ENCODE data around the gene R3HDM2.

The R3HDM2 gene

DNA sequence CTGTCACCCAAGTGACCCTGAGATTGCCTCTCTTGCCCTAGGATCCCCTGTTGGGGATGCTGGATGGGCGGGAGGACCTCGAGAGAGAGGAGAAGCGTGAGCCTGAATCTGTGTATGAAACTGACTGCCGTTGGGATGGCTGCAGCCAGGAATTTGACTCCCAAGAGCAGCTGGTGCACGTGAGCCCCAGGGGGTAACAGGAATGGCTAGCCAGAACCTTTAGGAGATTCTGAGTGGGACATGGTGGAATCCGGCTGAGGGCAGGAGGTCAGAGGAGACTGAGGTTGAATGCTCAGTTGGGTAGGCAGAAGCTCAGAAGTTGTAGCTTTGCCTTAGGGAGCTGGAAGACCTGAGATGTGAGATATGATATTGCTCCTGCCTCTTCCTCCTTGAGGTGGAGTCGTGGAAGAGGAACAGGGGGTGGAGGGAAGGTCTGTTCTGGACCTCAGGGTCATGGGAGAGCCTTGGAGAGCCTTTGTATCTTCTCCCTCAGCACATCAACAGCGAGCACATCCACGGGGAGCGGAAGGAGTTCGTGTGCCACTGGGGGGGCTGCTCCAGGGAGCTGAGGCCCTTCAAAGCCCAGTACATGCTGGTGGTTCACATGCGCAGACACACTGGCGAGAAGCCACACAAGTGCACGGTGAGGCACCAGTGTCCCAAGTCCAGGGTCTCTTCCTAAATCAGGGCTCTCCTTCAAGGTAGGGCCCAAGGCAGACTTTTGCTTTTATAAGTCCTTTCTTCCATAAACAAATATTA is 35.1 kb upstream of the R3HDM2 start:
- no peak for DNase-seq

DNA sequence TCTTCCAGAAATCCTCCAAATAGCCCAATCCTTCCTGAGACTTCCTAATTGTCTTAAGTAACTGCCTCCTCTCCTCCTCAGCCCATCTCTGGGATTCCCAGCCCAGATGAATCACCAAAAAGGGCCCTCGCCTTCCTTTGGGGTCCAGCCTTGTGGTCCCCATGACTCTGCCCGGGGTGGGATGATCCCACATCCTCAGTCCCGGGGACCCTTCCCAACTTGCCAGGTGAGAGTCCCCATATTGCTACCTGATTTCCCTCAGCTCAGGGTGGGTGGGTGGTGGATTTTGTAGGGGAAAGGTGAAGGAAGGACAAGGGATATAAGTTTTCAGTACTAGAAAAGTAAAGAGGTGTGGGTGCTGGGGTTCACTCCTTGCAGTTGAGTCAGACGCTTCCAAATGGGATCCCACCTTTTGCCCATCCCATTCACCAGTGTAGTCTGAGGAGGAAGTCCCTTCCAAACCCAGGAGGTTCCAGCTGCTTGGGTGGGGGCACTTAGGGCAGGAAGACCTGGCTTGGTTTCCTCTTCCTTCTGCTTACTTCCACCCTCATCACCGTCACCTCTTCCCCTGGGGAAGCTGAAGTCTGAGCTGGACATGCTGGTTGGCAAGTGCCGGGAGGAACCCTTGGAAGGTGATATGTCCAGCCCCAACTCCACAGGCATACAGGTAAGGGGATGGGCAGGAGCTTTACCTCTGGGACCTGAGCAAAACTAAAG is 34.3 kb upstream of the R3HDM2 start:
- no peak for DNase-seq

DNA sequence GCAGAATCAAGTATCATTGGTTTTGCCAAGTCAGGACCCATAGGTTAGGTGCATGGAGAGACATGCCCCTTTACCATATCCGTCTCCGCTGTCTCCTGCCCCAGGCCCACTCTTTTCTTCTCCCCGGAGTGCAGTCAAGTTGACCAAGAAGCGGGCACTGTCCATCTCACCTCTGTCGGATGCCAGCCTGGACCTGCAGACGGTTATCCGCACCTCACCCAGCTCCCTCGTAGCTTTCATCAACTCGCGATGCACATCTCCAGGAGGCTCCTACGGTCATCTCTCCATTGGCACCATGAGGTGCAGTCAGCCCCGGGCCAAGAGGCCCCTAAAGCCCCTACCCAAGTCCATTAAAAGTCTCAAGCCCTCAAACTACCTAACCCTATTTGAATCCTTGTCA is 33.7 kb upstream of the R3HDM2 start:
- DNase-seq, result no peak

DNA sequence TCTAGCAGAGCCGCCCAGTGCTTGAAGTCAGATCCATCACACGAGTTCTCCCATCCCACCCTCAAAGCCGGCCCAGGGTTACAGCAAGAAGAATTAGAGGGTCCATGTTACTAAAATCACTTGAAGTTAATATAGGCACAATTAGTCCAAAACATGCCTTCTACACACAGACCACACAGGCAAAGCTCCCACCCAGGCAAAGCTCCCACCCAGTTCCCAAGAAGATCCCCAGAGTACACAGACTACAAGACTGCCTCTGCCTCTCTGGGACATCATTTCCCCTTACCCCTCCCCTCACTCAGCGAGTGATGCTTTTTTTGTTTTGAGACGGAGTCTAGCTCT is 32.0 kb upstream of the R3HDM2 start:
- no peak for DNase-seq

DNA sequence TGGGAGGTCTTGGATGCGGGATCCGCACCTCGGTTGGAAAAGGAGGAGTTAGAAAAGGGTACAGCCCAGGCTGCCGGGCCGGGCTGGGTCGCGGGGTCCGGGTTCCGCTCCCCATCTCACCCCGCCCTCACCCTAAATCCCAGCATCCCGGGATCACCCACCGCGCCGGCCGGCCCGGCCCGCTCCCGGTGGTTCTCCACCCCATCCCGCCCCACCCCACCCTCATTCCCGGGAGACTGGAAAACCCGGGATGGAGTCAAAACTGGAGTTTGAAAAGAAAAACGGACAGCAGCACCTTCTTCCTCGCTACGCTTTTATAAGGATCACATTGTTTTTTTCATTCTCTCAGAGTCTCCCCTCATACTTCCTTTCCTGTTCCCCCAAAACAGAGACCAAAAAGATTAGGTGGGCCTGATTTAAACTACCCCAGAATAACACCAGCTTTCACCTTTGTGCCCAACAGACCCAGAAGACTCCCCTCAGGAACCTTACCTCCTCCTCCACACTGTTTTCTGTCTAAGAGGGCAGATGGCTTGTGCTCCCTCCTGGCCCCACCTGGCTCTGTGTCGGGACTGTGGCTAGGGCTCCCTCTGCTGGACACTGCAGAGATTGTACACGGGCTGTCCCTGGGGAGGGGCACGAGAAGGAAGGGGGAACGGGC is 31.5 kb upstream of the R3HDM2 start:
- DNase-seq, result peak; percentile 95

DNA sequence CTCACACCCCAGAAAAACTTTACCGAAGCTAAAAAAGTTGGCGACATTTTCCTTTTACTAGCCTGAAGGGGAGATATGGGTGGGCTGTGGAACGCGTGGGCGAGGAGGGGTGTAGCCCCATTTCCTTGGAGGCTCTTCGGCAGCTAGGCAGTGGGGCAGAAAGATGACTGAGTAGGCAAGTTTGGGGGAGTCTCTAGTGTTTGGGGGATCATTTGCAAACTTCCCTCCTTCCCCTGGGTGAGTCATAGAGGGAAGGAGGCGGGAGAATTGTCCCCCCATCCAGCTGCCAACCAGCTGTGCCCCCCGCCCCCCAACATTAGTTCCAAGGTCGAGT is 31.0 kb upstream of the R3HDM2 start:
- no peak for DNase-seq

DNA sequence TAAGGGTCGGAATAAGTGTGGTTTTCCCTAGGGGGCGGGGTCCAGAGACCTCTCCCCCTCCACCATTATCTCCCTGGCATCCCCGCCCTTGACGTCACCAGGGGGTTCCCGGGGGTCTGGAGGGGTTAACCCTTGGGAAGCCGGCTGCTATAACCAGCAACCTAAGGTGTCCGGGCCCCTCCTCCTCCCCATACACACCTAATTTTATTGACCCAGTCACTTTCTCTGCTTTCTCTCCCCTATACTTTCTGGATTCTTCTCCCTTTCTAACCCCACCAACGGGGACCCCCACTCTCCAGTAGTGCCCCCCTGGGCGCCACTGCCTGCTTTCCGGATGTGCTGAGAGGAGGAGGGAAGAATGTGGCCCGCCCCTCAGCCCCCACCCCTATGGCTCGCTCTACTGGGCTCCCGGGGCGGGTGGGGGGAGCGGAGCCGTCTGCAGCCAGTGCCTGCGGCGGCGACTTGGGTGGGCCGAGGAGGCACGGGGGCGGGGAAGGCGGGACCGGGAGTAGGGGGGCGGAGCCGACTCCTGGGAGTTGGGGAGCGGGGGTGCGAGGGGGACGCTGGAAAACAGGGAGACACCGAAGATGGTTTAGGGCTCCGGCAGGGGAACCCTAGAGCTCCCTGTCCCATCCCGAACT is 30.6 kb upstream of the R3HDM2 start:
- DNase-seq, result peak; percentile 43

DNA sequence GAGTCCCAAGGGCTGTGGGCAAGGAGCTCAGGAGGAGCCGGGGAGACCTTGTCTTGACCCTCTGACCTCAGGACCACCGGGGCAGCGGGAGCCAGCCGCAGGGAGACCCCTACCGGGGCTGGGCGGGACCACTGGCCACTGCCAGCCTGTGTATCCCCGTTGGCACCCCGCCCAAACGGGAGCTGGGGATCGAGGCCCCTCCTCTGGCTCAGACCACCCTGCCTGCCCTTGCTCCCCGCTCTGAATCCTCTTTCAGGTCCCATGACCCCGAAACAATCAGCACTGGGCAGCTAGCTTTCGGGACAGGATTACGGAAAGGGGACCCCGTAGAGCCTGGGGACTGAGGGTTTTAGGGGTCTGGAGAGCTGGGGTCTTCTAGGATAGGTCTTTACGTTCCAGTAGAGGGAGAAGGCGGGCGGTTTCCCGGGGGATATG is 30.0 kb upstream of the R3HDM2 start:
- DNase-seq, result no peak

DNA sequence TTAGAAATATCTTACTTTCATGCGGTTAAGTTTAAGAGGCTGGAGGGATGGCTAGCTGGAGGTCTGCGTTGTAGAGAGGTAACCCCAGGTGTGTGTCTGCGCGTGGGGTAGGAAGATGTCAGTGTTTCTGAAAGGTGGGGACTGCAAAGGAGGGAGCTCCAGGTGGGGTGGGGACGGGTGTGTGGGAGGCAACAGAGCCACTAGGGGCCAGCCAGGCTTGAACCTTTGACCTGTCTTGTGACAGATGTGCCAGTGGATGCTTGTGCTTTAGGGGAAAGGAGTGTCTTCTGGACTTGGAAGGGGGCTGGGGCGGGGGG is 29.6 kb upstream of the R3HDM2 start:
- DNase-seq, result no peak

DNA sequence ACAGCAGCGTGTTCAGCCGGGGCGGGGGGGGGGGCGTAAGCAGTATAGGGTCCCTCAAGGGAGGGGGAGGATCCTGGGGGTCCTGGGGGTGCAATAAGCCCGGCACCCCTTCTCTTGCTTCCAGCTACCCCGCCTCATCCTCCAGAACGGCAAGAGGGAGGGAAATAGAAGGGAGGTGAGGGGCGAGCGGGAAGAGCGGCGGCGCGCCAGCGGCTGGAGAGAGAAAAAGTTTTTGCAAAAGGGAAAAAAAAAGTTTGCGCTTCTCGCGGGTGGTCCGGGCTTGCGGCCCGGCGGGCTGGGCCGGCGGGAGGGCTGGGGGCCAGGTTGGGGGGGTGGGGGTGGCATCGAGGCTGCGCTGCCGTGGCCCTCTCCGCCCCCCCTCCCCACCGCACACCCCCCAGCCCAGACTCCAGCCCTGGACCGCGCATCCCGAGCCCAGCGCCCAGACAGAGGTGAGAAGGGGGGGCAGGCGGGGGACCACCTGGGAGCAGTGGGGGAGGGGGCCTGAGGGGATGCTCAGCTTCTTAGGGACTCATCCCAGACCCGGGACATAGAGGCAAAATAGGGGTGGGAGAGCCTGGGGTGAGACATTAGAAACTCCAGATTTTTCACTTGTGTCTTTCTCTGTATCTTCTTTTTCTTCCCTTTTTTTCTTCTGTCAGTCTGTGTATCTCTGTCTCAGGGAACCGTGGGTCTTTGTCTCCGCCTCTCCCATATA is 29.1 kb upstream of the R3HDM2 start, which contains the start of gene GLI1:
TSS of gene GLI1 (plus strand) at position 36 of the 718 bp plus-strand sequence. CDS start 3,907 bp downstream, outside the sequence.
- DNase-seq, result no peak

DNA sequence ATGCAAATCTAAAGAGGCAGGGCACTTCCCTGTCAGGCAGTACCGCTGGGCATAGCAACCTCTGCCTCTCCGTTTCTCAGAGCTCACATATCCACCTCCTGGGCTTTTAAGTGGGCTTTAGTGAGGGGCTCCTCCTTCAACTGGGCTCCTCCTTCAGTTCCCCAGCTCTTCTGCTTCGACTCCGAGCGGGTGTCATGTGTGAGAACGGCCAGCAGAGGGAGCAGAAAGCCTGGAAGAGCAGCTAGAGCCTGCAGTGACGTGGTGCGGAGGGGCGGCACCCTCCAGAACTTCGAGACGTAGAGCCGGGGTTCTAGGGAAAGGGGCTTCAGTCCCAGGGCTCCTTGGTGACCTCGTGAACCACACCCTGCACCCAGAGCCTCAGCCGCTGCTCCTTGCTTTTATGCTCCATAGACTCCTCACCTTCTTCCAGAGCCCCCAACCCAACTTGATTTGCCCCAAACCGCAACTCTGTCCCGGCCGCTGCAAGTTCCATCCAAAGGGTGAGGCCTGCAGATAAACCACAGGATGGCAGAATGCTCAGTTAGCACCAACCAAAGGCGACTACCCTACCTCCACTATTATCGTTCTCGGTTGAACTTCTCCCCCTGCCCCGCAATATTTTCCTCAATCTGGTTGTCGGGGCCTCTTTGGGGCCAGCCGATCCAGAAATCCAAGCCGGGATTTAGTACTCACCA is 28.4 kb upstream of the R3HDM2 start:
- DNase-seq, result peak; percentile 87

DNA sequence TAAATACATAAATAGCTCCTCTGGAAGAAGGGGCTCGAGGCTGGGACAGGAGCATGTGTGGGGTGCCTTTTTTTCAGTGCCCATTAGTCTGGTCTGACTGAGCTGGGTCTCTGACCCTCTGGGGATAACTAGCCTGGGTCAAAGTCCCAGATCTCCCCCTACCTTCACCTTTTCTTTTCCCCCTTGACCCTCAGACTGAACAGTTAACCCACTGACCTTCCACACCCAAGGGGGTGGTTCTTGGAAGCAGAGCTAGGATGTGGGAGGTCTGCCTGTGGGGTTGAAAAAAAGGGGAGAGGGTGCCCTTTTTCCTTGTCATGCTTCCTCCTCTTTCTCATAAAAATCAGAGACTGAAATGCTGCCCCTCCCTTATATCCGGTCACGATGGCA is 27.8 kb upstream of the R3HDM2 start:
- DNase-seq, result no peak

DNA sequence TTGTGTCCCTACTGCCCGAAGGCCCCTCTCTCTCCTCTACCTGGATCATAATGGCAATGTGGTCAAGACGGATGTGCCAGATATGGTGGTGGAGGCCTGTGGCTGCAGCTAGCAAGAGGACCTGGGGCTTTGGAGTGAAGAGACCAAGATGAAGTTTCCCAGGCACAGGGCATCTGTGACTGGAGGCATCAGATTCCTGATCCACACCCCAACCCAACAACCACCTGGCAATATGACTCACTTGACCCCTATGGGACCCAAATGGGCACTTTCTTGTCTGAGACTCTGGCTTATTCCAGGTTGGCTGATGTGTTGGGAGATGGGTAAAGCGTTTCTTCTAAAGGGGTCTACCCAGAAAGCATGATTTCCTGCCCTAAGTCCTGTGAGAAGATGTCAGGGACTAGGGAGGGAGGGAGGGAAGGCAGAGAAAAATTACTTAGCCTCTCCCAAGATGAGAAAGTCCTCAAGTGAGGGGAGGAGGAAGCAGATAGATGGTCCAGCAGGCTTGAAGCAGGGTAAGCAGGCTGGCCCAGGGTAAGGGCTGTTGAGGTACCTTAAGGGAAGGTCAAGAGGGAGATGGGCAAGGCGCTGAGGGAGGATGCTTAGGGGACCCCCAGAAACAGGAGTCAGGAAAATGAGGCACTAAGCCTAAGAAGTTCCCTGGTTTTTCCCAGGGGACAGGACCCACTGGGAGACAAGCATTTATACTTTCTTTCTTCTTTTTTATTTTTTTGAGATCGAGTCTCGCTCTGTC is 26.1 kb upstream of the R3HDM2 start:
- no peak for DNase-seq

DNA sequence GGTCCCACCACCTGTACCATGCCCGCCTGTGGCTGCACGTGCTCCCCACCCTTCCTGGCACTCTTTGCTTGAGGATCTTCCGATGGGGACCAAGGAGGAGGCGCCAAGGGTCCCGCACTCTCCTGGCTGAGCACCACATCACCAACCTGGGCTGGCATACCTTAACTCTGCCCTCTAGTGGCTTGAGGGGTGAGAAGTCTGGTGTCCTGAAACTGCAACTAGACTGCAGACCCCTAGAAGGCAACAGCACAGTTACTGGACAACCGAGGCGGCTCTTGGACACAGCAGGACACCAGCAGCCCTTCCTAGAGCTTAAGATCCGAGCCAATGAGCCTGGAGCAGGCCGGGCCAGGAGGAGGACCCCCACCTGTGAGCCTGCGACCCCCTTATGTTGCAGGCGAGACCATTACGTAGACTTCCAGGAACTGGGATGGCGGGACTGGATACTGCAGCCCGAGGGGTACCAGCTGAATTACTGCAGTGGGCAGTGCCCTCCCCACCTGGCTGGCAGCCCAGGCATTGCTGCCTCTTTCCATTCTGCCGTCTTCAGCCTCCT is 25.4 kb upstream of the R3HDM2 start:
- peak; percentile 52 for DNase-seq

DNA sequence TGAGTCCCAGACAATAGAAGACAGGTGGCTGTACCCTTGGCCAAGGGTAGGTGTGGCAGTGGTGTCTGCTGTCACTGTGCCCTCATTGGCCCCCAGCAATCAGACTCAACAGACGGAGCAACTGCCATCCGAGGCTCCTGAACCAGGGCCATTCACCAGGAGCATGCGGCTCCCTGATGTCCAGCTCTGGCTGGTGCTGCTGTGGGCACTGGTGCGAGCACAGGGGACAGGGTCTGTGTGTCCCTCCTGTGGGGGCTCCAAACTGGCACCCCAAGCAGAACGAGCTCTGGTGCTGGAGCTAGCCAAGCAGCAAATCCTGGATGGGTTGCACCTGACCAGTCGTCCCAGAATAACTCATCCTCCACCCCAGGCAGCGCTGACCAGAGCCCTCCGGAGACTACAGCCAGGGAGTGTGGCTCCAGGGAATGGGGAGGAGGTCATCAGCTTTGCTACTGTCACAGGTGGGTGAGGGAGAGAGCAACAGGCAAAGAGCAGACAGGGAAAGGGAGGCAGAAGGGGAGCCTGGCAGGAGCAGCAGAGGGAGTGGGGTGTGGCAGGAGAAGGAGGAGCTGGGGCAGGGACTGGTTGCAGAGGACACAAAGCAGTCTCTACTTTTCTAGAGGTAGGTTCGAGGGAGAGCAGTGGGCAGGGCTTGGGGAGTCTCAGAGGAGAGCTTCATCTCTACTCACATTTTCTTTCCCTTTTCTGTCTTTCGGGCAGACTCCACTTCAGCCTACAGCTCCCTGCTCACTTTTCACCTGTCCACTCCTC is 24.7 kb upstream of the R3HDM2 start:
- peak; percentile 48 for DNase-seq

DNA sequence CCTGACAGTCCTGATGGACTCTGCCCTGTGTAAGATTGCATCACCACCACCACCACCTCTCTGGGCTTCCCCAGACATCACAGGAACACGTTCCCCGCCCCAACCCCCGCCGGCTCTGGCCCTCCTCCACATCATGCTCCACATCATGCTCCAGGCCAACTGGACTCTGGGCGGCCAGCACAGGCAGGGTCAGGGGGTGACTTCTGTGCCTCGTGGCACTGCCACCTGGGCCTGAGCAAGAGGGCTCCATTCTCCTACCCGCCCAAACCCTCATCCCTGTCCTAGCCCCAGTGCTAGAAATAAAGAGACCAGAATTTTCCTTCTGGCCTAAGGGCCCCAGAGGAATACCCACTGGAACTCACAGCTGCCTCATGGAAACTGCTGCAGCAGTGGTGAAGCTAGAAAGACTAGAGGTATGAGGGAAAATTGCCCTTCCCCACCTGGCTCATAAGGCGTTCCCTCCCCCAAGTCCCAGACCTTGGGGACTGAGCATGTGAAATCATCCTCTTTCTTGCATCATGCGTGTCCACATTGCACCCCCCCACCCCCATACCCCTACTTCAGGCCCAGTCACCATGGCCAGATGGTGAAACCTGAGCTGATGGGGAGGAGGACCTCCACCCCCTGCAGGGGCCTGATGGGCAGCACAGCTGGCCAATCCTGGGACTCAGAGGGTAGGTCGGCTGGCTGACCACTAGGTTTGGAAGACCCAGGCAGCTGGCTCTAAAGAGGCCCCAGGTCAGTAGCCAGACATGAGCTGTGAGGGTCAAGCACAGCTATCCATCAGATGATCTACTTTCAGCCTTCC is 23.9 kb upstream of the R3HDM2 start, which contains the start of gene INHBE:
TSS of gene INHBE (plus strand) at position 742 of the 808 bp plus-strand sequence. CDS start 230 bp downstream, outside the sequence.
- peak; percentile 68 for DNase-seq

DNA sequence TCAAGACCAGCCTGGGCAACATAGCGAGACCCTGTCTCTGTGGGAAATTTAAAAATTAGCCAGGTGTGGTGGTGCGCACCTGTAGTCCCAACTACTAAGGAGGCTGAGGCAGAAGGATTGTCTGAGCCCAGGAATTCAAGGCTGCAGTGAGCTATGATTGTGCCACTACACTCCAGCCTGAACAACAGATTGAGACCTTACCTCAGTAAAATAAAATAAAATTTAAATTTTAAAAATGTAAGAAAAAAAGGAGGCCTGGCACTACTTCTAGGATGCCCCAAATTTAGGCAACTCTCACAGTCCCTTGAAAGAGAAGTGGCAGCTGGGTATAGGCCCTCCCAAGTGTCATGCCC is 23.3 kb upstream of the R3HDM2 start:
- DNase-seq, result no peak

DNA sequence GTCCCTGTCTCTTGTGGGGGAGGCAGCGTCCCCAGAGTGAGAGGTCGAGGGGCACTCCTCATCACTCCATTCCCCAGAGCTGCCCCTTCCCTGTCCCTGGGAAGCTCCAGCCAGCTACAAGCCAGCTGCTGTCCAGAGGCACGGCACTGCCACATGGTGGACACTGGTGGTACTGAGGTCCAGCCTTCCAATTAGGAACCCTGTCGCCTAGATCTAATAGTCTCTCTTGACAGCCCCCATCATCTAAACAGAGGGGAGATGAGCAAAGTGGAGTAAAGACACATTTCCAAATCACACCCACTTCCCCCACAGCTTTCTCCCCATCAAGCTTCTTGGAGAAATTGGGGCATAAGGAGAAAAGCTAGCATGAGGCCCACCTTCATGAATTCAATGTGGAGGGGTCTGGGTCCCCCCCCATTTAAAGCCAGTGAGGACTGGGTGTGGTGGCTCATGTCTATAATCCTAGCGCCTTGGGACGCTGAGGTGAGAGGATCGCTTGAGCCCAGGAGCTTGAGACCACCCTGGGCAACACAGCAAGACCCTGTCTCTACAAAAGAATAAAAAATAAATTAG is 22.2 kb upstream of the R3HDM2 start:
- DNase-seq, result peak; percentile 36
